Peyer's patch (tissue), 4 donors: ENCODE results near the gene TLK2. TPM values are rescaled to one million over a fixed set of nuclear protein-coding genes. Genes with fewer than 3 reads are reported as not detected.
"Not testable (repeated sequence)": the region's sequence is repeated elsewhere in the genome, so short reads cannot be mapped to it uniquely, and the experiment has no call there.

Source experiments
- DNase-seq, 3 donors: peaks; one replicate each; pipeline ENCODE4 v3.0.0-alpha.2; 2017 to 2019
- H3K27ac ChIP-seq, 4 donors: fragments of 200-600 bp; sonication (generic); one replicate each; pipeline ENCODE4 v1.5.1; 2016 to 2019
- H3K27me3 ChIP-seq, 2 donors: fragments of 200-600 bp; sonication (generic); one replicate each; pipeline ENCODE4 v1.5.1; 2019
- H3K36me3 ChIP-seq, 3 donors: fragments of 200-600 bp; sonication (generic); one replicate each; pipeline ENCODE4 v1.5.1; 2016 to 2019
- H3K4me1 ChIP-seq, 4 donors: fragments of 200-600 bp; sonication (generic); one replicate each; pipeline ENCODE4 v1.5.1; 2016 to 2019
- H3K4me3 ChIP-seq, 4 donors: fragments of 200-600 bp; sonication (generic); 1 replicate in 3 of 4; 2 replicates in 1 of 4; pipeline ENCODE4 v1.5.1; 2016 to 2019; ENCODE audit warnings: mild to moderate bottlenecking in 1 of 4
- H3K9me3 ChIP-seq, 4 donors: fragments of 200-600 bp; sonication (generic); one replicate each; pipeline ENCODE4 v1.5.1; 2016 to 2019; ENCODE audit warnings: mild to moderate bottlenecking in 1 of 4
- CTCF ChIP-seq, 6 experiments: fragments of 450-650 bp in 4 of 6; fragments of 200-600 bp in 2 of 6; sonication (generic) in 1 of 6; IDR thresholded peaks; one replicate each; pipeline ENCODE4 v1.5.1; 2017 to 2019; ENCODE audit warnings: antibody characterized with exemption in 6 of 6, mild to moderate bottlenecking in 3 of 6, moderate library complexity in 1 of 6
- POLR2A ChIP-seq, 2 donors: fragments of 450-650 bp; IDR thresholded peaks; one replicate each; pipeline ENCODE4 v1.5.1; 2017; ENCODE audit warnings: antibody characterized with exemption in 2 of 2, mild to moderate bottlenecking in 2 of 2, moderate library complexity in 2 of 2
- total RNA-seq, 4 donors: library from RNA; depleted of rRNA; stranded (reverse); fragments of >200 nt; gene quantifications; one replicate each; pipeline ENCODE4 v1.1.0, GENCODE V29; 2016

TLK2 gene
- total RNA-seq, 4 donors from 2014 or later, result 33.8 to 65.2 (median 49.3) TPM

- no peak overlapping the region for H3K4me3 ChIP-seq
- H3K27me3 ChIP-seq, result no peaks in the 10 kb centered on the region
- no peak for DNase-seq
- TF ChIP-seq CTCF (IDR thresholded peaks at IDR 0.05) (no peak), POLR2A (IDR thresholded peaks at IDR 0.05) (no peak)
- no peaks in the 10 kb centered on the region for H3K9me3 ChIP-seq
- no peaks in the 10 kb centered on the region for H3K4me1 ChIP-seq
- no peak overlapping the region for H3K27ac ChIP-seq
- H3K36me3 ChIP-seq, result peaks cover 0 to 70% (median 0%) of the 10 kb centered on the region in 3 donors
Measured at GRCh38 chr17:62588109-62588508, 109.5 kb downstream of the TLK2 start.

GRCh38 chr17:62591333-62591732, 112.7 kb downstream of the TLK2 start:
- Histone ChIP-seq H3K4me3 (no peak overlapping the region), H3K27ac (no peak overlapping the region), H3K27me3 (no peaks in the 10 kb centered on the region), H3K4me1 (no peaks in the 10 kb centered on the region), H3K36me3 (peaks cover 0 to 76% (median 0%) of the 10 kb centered on the region in 3 donors), H3K9me3 (no peaks in the 10 kb centered on the region)
- TF ChIP-seq POLR2A (IDR thresholded peaks at IDR 0.05), result no peak
- no peak for TF ChIP-seq CTCF (IDR thresholded peaks at IDR 0.05)
- no peak for DNase-seq

- not testable (repeated sequence) for H3K9me3 ChIP-seq, H3K27ac ChIP-seq, H3K4me3 ChIP-seq, H3K4me1 ChIP-seq, H3K27me3 ChIP-seq, DNase-seq
- peaks cover 0 to 76% (median 0%) of the 10 kb centered on the region in 3 donors for H3K36me3 ChIP-seq
Measured at GRCh38 chr17:62591822-62592221, 113.2 kb downstream of the TLK2 start.

- no peak for DNase-seq
- Histone ChIP-seq H3K4me1 (no peaks in the 10 kb centered on the region), H3K27ac (no peak overlapping the region), H3K9me3 (no peaks in the 10 kb centered on the region), H3K4me3 (no peak overlapping the region), H3K27me3 (no peaks in the 10 kb centered on the region), H3K36me3 (peaks cover 0 to 77% (median 0%) of the 10 kb centered on the region in 3 donors)
- TF ChIP-seq CTCF (IDR thresholded peaks at IDR 0.05) (no peak), POLR2A (IDR thresholded peaks at IDR 0.05) (no peak)
Measured at GRCh38 chr17:62592341-62593099, 113.9 kb downstream of the TLK2 start.

GRCh38 chr17:62595484-62595883, 116.9 kb downstream of the TLK2 start:
- no peak overlapping the region for H3K27ac ChIP-seq
- H3K4me1 ChIP-seq, result no peaks in the 10 kb centered on the region
- peaks cover 0 to 81% (median 0%) of the 10 kb centered on the region in 3 donors for H3K36me3 ChIP-seq
- no peak for DNase-seq
- H3K9me3 ChIP-seq, result no peaks in the 10 kb centered on the region
- no peak overlapping the region for H3K4me3 ChIP-seq
- no peak for TF ChIP-seq CTCF (IDR thresholded peaks at IDR 0.05)
- no peak for TF ChIP-seq POLR2A (IDR thresholded peaks at IDR 0.05)
- H3K27me3 ChIP-seq, result no peaks in the 10 kb centered on the region

GRCh38 chr17:62596662-62597061, 118.0 kb downstream of the TLK2 start:
- TF ChIP-seq CTCF (IDR thresholded peaks at IDR 0.05), result no peak
- no peak for TF ChIP-seq POLR2A (IDR thresholded peaks at IDR 0.05)
- H3K27me3 ChIP-seq, result no peaks in the 10 kb centered on the region
- no peak overlapping the region for H3K4me3 ChIP-seq
- DNase-seq, result no peak
- H3K9me3 ChIP-seq, result no peaks in the 10 kb centered on the region
- peaks cover 0 to 83% (median 0%) of the 10 kb centered on the region in 3 donors for H3K36me3 ChIP-seq
- H3K4me1 ChIP-seq, result no peaks in the 10 kb centered on the region
- H3K27ac ChIP-seq, result no peak overlapping the region
